HepG2 (cell line): ENCODE measurements around the gene SUOX. TPM values are rescaled to one million over a fixed set of nuclear protein-coding genes. Genes with fewer than 3 reads are reported as not detected.
A peak's percentile ranks its signal among the peaks of the same experiment; 100 is the strongest.

Source experiments
- AGO2 ChIP-seq: fragments of 200-400 bp; formaldehyde crosslinking; optimal IDR thresholded peaks from 2 replicates; pipeline ENCODE3; 2017; ENCODE audit warnings: mild to moderate bottlenecking, low read depth, low read length, moderate library complexity
- CENPT ChIP-seq: sonication (generic); formaldehyde crosslinking; IDR thresholded peaks from 2 replicates; pipeline ENCODE4 v1.8.0; 2022; ENCODE audit warnings: low read depth, mild to moderate bottlenecking, moderate library complexity, missing genetic modification reagents
- HMG20A ChIP-seq: IDR thresholded peaks from 2 replicates; pipeline ENCODE4 v1.6.1; 2016; ENCODE audit warnings: borderline replicate concordance
- MEIS2 ChIP-seq: sonication (generic); formaldehyde crosslinking; IDR thresholded peaks from 2 replicates; pipeline ENCODE4 v1.9.0; 2021; ENCODE audit warnings: mild to moderate bottlenecking, missing genetic modification reagents
- MIER3 ChIP-seq: IDR thresholded peaks from 2 replicates; pipeline ENCODE4 v1.6.1; 2016; ENCODE audit warnings: missing compliant biosample characterization, borderline replicate concordance
- PHB2 ChIP-seq: fragments of 450-650 bp; IDR thresholded peaks from 2 replicates; pipeline ENCODE4 v1.6.1; 2018; ENCODE audit not compliant: partially characterized antibody
- SAFB2 ChIP-seq: sonication (generic); formaldehyde crosslinking; IDR thresholded peaks from 2 replicates; pipeline ENCODE4 v1.5.1; 2020; ENCODE audit warnings: missing genetic modification reagents, low read depth, mild to moderate bottlenecking, borderline replicate concordance
- ZFP1 ChIP-seq: IDR thresholded peaks from 2 replicates; pipeline ENCODE4 v1.6.1; 2016
- ZKSCAN5 ChIP-seq: sonication (generic); formaldehyde crosslinking; IDR thresholded peaks from 2 replicates; pipeline ENCODE4 v1.5.1; 2020; ENCODE audit warnings: mild to moderate bottlenecking, missing genetic modification reagents
- ZNF124 ChIP-seq: sonication (generic); formaldehyde crosslinking; IDR thresholded peaks from 2 replicates; pipeline ENCODE4 v1.4.0; 2020; ENCODE audit warnings: missing genetic modification reagents
- ZNF143 ChIP-seq: sonication (generic); formaldehyde crosslinking; IDR thresholded peaks from 2 replicates; pipeline ENCODE4 v1.4.0; 2020; ENCODE audit warnings: missing genetic modification reagents
- ZNF292 ChIP-seq: sonication (generic); formaldehyde crosslinking; IDR thresholded peaks from 2 replicates; pipeline ENCODE4 v1.8.1; 2022; ENCODE audit warnings: mild to moderate bottlenecking, low read depth, missing genetic modification reagents, borderline replicate concordance
- ZNF337 ChIP-seq: sonication (generic); formaldehyde crosslinking; IDR thresholded peaks from 2 replicates; pipeline ENCODE4 v1.5.1; 2020; ENCODE audit warnings: missing genetic modification reagents, low read depth, mild to moderate bottlenecking, borderline replicate concordance
- ZNF468 ChIP-seq: sonication (generic); formaldehyde crosslinking; IDR thresholded peaks from 2 replicates; pipeline ENCODE4 v1.8.0; 2022; ENCODE audit warnings: mild to moderate bottlenecking, moderate library complexity, missing genetic modification reagents
- ZNF569 ChIP-seq: sonication (generic); formaldehyde crosslinking; IDR thresholded peaks from 2 replicates; pipeline ENCODE4 v1.5.0; 2020; ENCODE audit warnings: mild to moderate bottlenecking, missing genetic modification reagents, moderate library complexity, borderline replicate concordance
- ZSCAN30 ChIP-seq: sonication (generic); formaldehyde crosslinking; IDR thresholded peaks from 2 replicates; pipeline ENCODE4 v1.5.0; 2020; ENCODE audit warnings: mild to moderate bottlenecking, missing genetic modification reagents
- polyA plus RNA-seq, 8 experiments: library from polyadenylated mRNA; depleted of rRNA in 3 of 8; stranded (reverse) in 7 of 8; unstranded in 1 of 8; fragments of >200 nt; fragmentation: Illumina TruSeq in 4 of 8; extraction: Trizol in 4 of 8; gene quantifications; 2 replicates each; pipeline versions ENCODE4 v1.2.1 to v1.2.3, GENCODE V29; 2011 to 2016; ENCODE audit warnings: low read depth in 4 of 8, missing spikeins in 1 of 8, mixed read lengths in 1 of 8; ENCODE audit not compliant: insufficient read depth in 1 of 8
- total RNA-seq, 5 experiments: library from RNA; depleted of rRNA; stranded (reverse); fragments of >200 nt; fragmentation: Illumina TruSeq; extraction: Trizol; gene quantifications; 2 replicates each; pipeline ENCODE4 v1.2.3, GENCODE V29; 2016; ENCODE audit warnings: low read depth in 1 of 5
- TF ChIP-seq, protein P1 (sequence below): sonication (generic); formaldehyde crosslinking; IDR thresholded peaks from 2 replicates; pipeline ENCODE4 v1.5.0; 2020; ENCODE audit warnings: missing genetic modification reagents, mild to moderate bottlenecking, borderline replicate concordance
- TF ChIP-seq, protein P2 (sequence below): sonication (generic); formaldehyde crosslinking; IDR thresholded peaks from 2 replicates; pipeline ENCODE4 v1.4.0; 2020; ENCODE audit warnings: missing genetic modification reagents, borderline replicate concordance
- TF ChIP-seq, protein P3 (sequence below): sonication (generic); formaldehyde crosslinking; conservative IDR thresholded peaks from 2 replicates; pipeline ENCODE4 v1.4.0; 2020; ENCODE audit warnings: missing genetic modification reagents
- TF ChIP-seq, protein P4 (sequence below): sonication (generic); formaldehyde crosslinking; IDR thresholded peaks from 2 replicates; pipeline ENCODE4 v1.4.0; 2020; ENCODE audit warnings: mild to moderate bottlenecking, missing genetic modification reagents, borderline replicate concordance
- TF ChIP-seq, protein P5 (sequence below): sonication (generic); formaldehyde crosslinking; IDR thresholded peaks from 2 replicates; pipeline ENCODE4 v1.4.0; 2020; ENCODE audit warnings: mild to moderate bottlenecking, missing genetic modification reagents

The SUOX gene
- total and polyA plus RNA-seq, 2 of the 13 experiments (the other 11 are each of a cell fraction or from before 2014, with no cell fraction given) = 23.9 to 25.9 TPM

DNA sequence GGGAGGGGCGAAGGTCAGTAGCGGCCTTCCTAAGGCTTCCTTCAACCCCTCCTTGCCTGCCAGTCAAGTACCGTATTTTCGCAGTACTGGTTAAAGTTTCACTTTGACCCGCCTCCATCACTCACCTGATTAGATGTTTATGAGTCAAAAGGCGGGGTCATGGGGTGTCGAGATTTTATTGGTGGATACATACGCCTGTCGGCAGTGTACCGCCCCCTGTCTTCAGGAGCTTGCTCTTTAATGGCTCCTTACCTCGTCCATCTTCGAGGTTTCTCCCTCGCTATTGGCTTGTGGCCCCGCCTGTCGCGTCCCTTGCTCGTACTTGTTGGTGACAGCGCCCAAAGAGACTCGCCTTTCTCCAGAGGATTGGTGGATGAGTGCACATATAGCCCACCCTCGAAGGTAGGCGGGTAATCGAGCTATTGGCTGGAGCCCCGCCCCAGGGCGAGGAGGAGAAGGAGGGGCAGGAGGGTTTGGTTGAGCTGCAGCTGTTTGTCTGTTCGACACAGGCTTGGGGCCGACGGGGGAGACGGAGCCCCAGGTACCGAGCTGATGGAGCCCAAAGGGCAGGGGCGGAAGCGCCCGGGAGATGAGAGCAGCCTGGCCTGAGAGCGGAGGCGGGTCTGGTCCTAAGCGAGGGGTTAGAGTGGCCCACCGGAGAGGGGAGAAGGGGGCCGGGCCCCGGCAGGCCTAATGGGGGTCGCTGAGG, 23.3 kb upstream of the SUOX start, which contains the start of gene RAB5B (continued):
- TF ChIP-seq, protein P1, sequence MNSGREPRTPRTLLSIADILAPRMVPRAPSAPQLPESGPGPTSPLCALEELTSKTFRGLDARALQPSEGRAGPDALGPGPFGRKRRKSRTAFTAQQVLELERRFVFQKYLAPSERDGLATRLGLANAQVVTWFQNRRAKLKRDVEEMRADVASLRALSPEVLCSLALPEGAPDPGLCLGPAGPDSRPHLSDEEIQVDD (CRISPR knock-in tag) = peak; percentile 87; the same call in 1 of the 2 replicates
- no peak for TF ChIP-seq MIER3 (CRISPR knock-in tag)
- TF ChIP-seq ZNF337 (CRISPR knock-in tag) = no peak
- peak; percentile 55; the same call in 1 of the 2 replicates for TF ChIP-seq ZNF143 (CRISPR knock-in tag)
- no peak for TF ChIP-seq ZSCAN30 (CRISPR knock-in tag)
- TF ChIP-seq MEIS2 = peak; percentile 82
- TF ChIP-seq HMG20A = no peak
- TF ChIP-seq, protein P2, sequence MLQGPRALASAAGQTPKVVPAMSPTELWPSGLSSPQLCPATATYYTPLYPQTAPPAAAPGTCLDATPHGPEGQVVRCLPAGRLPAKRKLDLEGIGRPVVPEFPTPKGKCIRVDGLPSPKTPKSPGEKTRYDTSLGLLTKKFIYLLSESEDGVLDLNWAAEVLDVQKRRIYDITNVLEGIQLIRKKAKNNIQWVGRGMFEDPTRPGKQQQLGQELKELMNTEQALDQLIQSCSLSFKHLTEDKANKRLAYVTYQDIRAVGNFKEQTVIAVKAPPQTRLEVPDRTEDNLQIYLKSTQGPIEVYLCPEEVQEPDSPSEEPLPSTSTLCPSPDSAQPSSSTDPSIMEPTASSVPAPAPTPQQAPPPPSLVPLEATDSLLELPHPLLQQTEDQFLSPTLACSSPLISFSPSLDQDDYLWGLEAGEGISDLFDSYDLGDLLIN (CRISPR knock-in tag) = no peak
- no peak for TF ChIP-seq PHB2
- no peak for TF ChIP-seq ZFP1 (CRISPR knock-in tag)
- no peak; the same call in 1 of the 2 replicates for TF ChIP-seq ZNF569 (CRISPR knock-in tag)
- TF ChIP-seq, protein P3, sequence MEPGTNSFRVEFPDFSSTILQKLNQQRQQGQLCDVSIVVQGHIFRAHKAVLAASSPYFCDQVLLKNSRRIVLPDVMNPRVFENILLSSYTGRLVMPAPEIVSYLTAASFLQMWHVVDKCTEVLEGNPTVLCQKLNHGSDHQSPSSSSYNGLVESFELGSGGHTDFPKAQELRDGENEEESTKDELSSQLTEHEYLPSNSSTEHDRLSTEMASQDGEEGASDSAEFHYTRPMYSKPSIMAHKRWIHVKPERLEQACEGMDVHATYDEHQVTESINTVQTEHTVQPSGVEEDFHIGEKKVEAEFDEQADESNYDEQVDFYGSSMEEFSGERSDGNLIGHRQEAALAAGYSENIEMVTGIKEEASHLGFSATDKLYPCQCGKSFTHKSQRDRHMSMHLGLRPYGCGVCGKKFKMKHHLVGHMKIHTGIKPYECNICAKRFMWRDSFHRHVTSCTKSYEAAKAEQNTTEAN (CRISPR knock-in tag) = no peak
- peak; percentile 75 for TF ChIP-seq AGO2
- TF ChIP-seq SAFB2 = no peak
- TF ChIP-seq, protein P4, sequence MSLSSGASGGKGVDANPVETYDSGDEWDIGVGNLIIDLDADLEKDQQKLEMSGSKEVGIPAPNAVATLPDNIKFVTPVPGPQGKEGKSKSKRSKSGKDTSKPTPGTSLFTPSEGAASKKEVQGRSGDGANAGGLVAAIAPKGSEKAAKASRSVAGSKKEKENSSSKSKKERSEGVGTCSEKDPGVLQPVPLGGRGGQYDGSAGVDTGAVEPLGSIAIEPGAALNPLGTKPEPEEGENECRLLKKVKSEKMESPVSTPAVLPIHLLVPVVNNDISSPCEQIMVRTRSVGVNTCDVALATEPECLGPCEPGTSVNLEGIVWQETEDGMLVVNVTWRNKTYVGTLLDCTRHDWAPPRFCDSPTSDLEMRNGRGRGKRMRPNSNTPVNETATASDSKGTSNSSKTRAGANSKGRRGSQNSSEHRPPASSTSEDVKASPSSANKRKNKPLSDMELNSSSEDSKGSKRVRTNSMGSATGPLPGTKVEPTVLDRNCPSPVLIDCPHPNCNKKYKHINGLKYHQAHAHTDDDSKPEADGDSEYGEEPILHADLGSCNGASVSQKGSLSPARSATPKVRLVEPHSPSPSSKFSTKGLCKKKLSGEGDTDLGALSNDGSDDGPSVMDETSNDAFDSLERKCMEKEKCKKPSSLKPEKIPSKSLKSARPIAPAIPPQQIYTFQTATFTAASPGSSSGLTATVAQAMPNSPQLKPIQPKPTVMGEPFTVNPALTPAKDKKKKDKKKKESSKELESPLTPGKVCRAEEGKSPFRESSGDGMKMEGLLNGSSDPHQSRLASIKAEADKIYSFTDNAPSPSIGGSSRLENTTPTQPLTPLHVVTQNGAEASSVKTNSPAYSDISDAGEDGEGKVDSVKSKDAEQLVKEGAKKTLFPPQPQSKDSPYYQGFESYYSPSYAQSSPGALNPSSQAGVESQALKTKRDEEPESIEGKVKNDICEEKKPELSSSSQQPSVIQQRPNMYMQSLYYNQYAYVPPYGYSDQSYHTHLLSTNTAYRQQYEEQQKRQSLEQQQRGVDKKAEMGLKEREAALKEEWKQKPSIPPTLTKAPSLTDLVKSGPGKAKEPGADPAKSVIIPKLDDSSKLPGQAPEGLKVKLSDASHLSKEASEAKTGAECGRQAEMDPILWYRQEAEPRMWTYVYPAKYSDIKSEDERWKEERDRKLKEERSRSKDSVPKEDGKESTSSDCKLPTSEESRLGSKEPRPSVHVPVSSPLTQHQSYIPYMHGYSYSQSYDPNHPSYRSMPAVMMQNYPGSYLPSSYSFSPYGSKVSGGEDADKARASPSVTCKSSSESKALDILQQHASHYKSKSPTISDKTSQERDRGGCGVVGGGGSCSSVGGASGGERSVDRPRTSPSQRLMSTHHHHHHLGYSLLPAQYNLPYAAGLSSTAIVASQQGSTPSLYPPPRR (CRISPR knock-in tag) = no peak
- no peak for TF ChIP-seq ZNF468
- TF ChIP-seq CENPT (CRISPR knock-in tag) = no peak
- TF ChIP-seq, protein P5, sequence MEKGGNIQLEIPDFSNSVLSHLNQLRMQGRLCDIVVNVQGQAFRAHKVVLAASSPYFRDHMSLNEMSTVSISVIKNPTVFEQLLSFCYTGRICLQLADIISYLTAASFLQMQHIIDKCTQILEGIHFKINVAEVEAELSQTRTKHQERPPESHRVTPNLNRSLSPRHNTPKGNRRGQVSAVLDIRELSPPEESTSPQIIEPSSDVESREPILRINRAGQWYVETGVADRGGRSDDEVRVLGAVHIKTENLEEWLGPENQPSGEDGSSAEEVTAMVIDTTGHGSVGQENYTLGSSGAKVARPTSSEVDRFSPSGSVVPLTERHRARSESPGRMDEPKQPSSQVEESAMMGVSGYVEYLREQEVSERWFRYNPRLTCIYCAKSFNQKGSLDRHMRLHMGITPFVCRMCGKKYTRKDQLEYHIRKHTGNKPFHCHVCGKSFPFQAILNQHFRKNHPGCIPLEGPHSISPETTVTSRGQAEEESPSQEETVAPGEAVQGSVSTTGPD = no peak
- no peak for TF ChIP-seq ZNF124 (CRISPR knock-in tag)
- TF ChIP-seq ZKSCAN5 (CRISPR knock-in tag) = no peak; the same call in 1 of the 2 replicates
- peak; percentile 60; the same call in 1 of the 2 replicates for TF ChIP-seq ZNF292 (CRISPR knock-in tag)
